BJ (cell line): Measurements from ENCODE around the gene TNNI2. TPM values are rescaled to one million over a fixed set of nuclear protein-coding genes. Genes with fewer than 3 reads are reported as not detected.

Experiments used
- CTCF ChIA-PET: fragments of 350-600 bp; formaldehyde crosslinking; extraction: SDS; loops from one replicate; lab custom pipeline; 2021; ENCODE audit warnings: antibody characterized with exemption, inconsistent platforms; lab: Yijun Ruan, JAX
- POLR2A ChIA-PET: fragments of 300-600 bp; sonication (Branson Sonifier 250); formaldehyde crosslinking; extraction: SDS; loops from one replicate; lab custom pipeline; 2021; ENCODE audit warnings: antibody characterized with exemption; lab: Charles Lee
- DNase-seq: peaks from one replicate; pipeline ENCODE4 v3.0.0-alpha.2; 2011; ENCODE audit warnings: low read depth
- H3K27me3 ChIP-seq: 2 replicates; pipeline ENCODE4 v1.6.0; 2011; ENCODE audit warnings: low read length; ENCODE audit not compliant: control insufficient read depth, insufficient read depth
- H3K36me3 ChIP-seq: 2 replicates; pipeline ENCODE4 v1.5.1; 2011; ENCODE audit warnings: low read length; ENCODE audit not compliant: control insufficient read depth, insufficient read depth
- H3K4me3 ChIP-seq: 2 replicates; pipeline ENCODE4 v1.5.1; 2011; ENCODE audit warnings: low read depth, mild to moderate bottlenecking, control low read depth, low read length
- CTCF ChIP-seq: IDR thresholded peaks from 2 replicates; pipeline ENCODE4 v1.5.1; 2011; ENCODE audit warnings: low read depth, mild to moderate bottlenecking, control low read depth, inconsistent platforms, low read length, moderate library complexity; ENCODE audit not compliant: insufficient read depth
- polyA plus RNA-seq: library from polyadenylated mRNA; depleted of rRNA; stranded (reverse); fragments of >200 nt; gene quantifications from 2 replicates; pipeline ENCODE4 v1.2.3, GENCODE V29; 2011

Gene TNNI2
- polyA plus RNA-seq, 1 experiment: not detected

- Histone ChIP-seq H3K36me3 (no peaks in the 10 kb centered on the region), H3K27me3 (no peaks in the 10 kb centered on the region; the same call in none of the 2 replicates), H3K4me3 (no peak overlapping the region)
- CTCF ChIA-PET: interaction anchor here (0.9 kb wide), 1 partner anchor 9 kb away, joined by 3 read pairs; the partner anchor contains the start of gene LSP1
- POLR2A ChIA-PET: no interaction called here
- DNase-seq: no peak
- no peak for TF ChIP-seq CTCF
These were observed 5.0 kb downstream of the TNNI2 start for GRCh38 chr11:1843796-1844195.

DNA sequence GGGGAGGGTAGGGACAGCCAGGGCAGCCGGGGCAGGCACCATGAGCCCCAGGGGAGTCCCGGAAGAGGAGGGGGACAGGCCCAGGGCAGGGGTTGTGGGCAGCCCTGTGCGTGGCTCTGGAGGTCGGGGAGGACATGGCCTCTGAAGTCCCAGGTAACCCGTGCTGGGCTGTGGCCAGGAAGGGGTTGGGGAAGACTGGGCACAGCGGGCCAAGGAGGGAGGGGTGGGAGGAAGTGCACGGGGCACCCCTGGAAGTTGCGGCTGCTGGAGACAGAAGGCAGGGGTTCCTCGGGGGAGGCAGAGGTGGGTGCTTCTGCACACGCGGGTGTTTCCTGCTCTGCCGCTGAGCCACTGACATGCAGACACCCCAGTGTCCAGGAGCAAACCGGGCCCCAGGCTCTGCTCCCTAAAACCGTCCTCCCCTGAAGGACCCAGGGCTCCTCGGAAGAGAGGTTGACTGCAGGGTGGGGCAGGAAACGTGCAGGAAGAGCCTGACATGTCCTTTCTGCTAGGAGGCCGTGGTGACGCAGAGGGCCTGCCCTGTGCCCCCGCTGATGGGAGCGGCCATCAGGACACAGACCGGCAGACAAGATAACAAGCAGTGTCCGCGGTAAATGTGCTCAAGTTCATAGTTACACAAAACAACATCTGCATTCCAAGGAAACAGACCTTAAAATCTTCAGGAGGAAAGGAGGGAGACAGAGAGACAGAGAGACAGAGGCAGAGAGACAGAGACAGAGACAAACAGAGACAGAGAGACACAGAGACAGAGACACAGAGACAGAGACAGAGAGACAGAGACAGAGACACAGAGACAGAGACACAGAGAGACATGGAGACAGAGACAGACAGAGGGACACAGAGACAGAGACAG is 5.7 kb downstream of the TNNI2 start:
- no peaks in the 10 kb centered on the region for H3K36me3 ChIP-seq
- DNase-seq: no peak
- CTCF ChIA-PET: interaction anchor here (0.9 kb wide), 1 partner anchor 8 kb away, joined by 3 read pairs; the partner anchor contains the start of gene LSP1
- TF ChIP-seq CTCF: no peak
- no peak overlapping the region for H3K4me3 ChIP-seq
- no peaks in the 10 kb centered on the region; the same call in none of the 2 replicates for H3K27me3 ChIP-seq
- POLR2A ChIA-PET: no interaction called here

- no peak for TF ChIP-seq CTCF
- POLR2A ChIA-PET: no interaction called here
- H3K27me3 ChIP-seq: no peaks in the 10 kb centered on the region; the same call in none of the 2 replicates
- DNase-seq: no peak
- no peak overlapping the region for H3K4me3 ChIP-seq
- CTCF ChIA-PET: interaction anchor here (2.3 to 7.8 kb wide), 2 partner anchors 11 to 151 kb away, joined by 8 to 62 read pairs; partner anchors contain the start of gene SYT8
- no peaks in the 10 kb centered on the region for H3K36me3 ChIP-seq
These were observed 6.3 kb downstream of the TNNI2 start for GRCh38 chr11:1845095-1845429.

DNA sequence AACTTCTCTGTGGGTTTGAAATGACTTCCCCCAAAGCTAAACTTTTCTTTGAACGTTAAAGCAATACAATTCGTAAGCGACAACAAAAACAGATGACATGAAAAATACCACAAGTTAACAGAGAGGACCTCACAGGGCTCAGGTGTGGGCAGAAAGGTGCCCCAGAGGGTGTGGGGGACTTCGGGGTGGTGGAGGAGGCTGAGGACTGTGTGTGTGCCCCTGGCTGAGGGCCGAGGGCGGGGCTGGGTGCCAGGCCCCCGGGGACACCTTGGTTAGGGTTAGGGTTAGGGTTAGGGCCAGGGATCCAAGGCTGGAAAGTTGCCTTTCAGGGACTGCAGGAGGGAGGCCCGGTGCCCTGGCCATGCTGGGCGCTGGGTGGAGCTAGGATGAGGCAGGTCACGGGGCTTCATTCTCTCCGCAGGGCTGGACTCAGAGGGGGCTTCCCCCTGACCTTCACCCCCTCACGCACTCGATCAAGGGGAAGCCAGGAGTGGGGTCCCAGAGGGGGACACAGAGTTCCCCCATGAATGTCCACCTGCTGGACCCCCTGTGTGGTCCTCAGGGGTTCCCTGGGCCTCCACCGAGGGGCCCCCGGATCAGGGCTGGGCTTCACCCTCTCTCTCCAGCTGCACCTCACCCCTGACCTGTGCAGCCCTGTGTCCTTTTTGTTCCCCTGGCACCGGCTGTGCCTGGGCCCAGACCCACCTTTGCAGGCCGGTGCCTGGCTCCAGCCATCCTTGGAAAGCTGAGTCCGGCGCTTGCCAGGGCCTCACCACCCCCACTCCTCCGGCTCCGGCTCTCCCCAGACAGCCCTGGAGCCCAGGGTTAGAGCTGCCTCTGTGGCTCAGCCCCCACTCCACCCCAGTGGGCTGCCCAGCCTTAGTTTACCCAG is 7.0 kb downstream of the TNNI2 start:
- TF ChIP-seq CTCF: no peak
- ChIA-PET POLR2A (no interaction called here), CTCF (interaction anchor here (0.5 to 7.8 kb wide), 7 partner anchors 12 to 1199 kb away, joined by 3 to 62 read pairs (median 4); partner anchors contain the start of gene SYT8)
- Histone ChIP-seq H3K36me3 (no peaks in the 10 kb centered on the region), H3K27me3 (no peaks in the 10 kb centered on the region; the same call in none of the 2 replicates), H3K4me3 (no peak overlapping the region)
- DNase-seq: no peak

DNA sequence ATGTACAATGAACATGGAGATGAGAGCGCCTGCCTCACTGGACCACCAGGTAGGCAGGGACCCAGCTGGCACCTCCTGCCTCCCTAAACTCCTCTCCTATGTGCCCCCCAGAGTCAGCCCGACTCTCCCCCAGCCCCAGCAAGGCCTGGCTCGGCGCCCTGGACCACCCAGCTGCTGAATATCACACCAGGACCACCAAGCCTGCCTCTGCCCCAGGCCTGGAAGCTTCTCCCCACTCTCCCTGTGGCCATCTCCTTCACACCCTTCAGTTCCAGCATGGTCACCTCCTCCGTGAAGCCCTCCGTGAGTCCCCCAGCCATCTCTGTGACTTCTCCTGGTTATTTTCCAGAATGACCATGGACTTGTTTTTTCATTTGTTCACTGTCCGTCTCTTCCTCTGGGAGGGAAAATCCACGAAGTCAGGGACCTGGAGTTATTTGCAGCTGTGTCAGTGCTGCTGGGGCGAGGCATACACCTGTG is 7.7 kb downstream of the TNNI2 start:
- Histone ChIP-seq H3K36me3 (no peaks in the 10 kb centered on the region), H3K4me3 (no peak overlapping the region), H3K27me3 (no peaks in the 10 kb centered on the region; the same call in none of the 2 replicates)
- TF ChIP-seq CTCF: no peak
- ChIA-PET POLR2A (no interaction called here), CTCF (interaction anchor here (0.6 to 7.8 kb wide), 8 partner anchors 12 to 1200 kb away, joined by 3 to 62 read pairs (median 4); partner anchors contain the start of gene SYT8)
- no peak for DNase-seq
